Rectal smooth muscle tissue (tissue), 1 donor: ENCODE data around the gene MSI1.

Source experiments
- H3K27ac ChIP-seq: one replicate; pipeline ENCODE4 v1.7.0; 2013; ENCODE audit warnings: low read depth, low read length, inconsistent platforms
- H3K27me3 ChIP-seq: one replicate; pipeline ENCODE4 v1.7.0; 2013; ENCODE audit warnings: low read length; ENCODE audit not compliant: control insufficient read depth, insufficient read depth
- H3K36me3 ChIP-seq: one replicate; pipeline ENCODE4 v1.7.0; 2013; ENCODE audit warnings: low read length; ENCODE audit not compliant: control insufficient read depth, insufficient read depth
- H3K4me1 ChIP-seq: one replicate; pipeline ENCODE4 v1.7.0; 2013; ENCODE audit warnings: low read length; ENCODE audit not compliant: control insufficient read depth, insufficient read depth
- H3K4me3 ChIP-seq: one replicate; pipeline ENCODE4 v1.7.0; 2013; ENCODE audit warnings: low read length
- H3K9ac ChIP-seq: one replicate; pipeline ENCODE4 v1.7.0; 2013; ENCODE audit warnings: low read length

Gene MSI1

GRCh38 chr12:120397824-120398540, 29.0 kb upstream of the MSI1 start:
- H3K9ac ChIP-seq, result no peak overlapping the region
- H3K36me3 ChIP-seq, result no peaks in the 10 kb centered on the region
- H3K27me3 ChIP-seq, result no peaks in the 10 kb centered on the region
- no peaks in the 10 kb centered on the region for H3K4me1 ChIP-seq
- H3K4me3 ChIP-seq, result no peak overlapping the region
- H3K27ac ChIP-seq, result no peak overlapping the region

- Histone ChIP-seq H3K9ac (no peak overlapping the region), H3K27me3 (no peaks in the 10 kb centered on the region), H3K36me3 (no peaks in the 10 kb centered on the region), H3K27ac (no peak overlapping the region), H3K4me1 (no peaks in the 10 kb centered on the region), H3K4me3 (no peak overlapping the region)
These were observed 25.8 kb upstream of the MSI1 start for GRCh38 chr12:120394483-120395367.

- Histone ChIP-seq H3K4me1 (no peaks in the 10 kb centered on the region), H3K27me3 (no peaks in the 10 kb centered on the region), H3K27ac (no peak overlapping the region), H3K36me3 (no peaks in the 10 kb centered on the region), H3K4me3 (no peak overlapping the region), H3K9ac (no peak overlapping the region)
These were observed 21.7 kb upstream of the MSI1 start for GRCh38 chr12:120390540-120391120.

- H3K9ac ChIP-seq, result no peak overlapping the region
- no peak overlapping the region for H3K4me3 ChIP-seq
These were observed 19.9 kb upstream of the MSI1 start for GRCh38 chr12:120388691-120389481.

GRCh38 chr12:120381752-120382419, 12.9 kb upstream of the MSI1 start:
- H3K27me3 ChIP-seq, result no peaks in the 10 kb centered on the region
- H3K4me1 ChIP-seq, result no peaks in the 10 kb centered on the region
- no peak overlapping the region for H3K27ac ChIP-seq
- H3K9ac ChIP-seq, result no peak overlapping the region
- no peak overlapping the region for H3K4me3 ChIP-seq
- no peaks in the 10 kb centered on the region for H3K36me3 ChIP-seq

More at GRCh38 chr12:120388691-120389481, 19.9 kb upstream of the MSI1 start:
- H3K27ac ChIP-seq, result no peak overlapping the region
- H3K27me3 ChIP-seq, result no peaks in the 10 kb centered on the region
- H3K4me1 ChIP-seq, result no peaks in the 10 kb centered on the region
- no peaks in the 10 kb centered on the region for H3K36me3 ChIP-seq

- no peak overlapping the region for H3K27ac ChIP-seq
- no peaks in the 10 kb centered on the region for H3K4me1 ChIP-seq
- no peak overlapping the region for H3K9ac ChIP-seq
- H3K4me3 ChIP-seq, result no peak overlapping the region
- H3K36me3 ChIP-seq, result no peaks in the 10 kb centered on the region
- no peaks in the 10 kb centered on the region for H3K27me3 ChIP-seq
These were observed 9.1 kb upstream of the MSI1 start for GRCh38 chr12:120378036-120378435.

GRCh38 chr12:120377611-120378010, 8.6 kb upstream of the MSI1 start:
- Histone ChIP-seq H3K9ac (no peak overlapping the region), H3K36me3 (no peaks in the 10 kb centered on the region), H3K27ac (no peak overlapping the region), H3K27me3 (no peaks in the 10 kb centered on the region), H3K4me3 (no peak overlapping the region), H3K4me1 (no peaks in the 10 kb centered on the region)

- no peaks in the 10 kb centered on the region for H3K27me3 ChIP-seq
- H3K27ac ChIP-seq, result no peak overlapping the region
- H3K4me3 ChIP-seq, result no peak overlapping the region
- no peaks in the 10 kb centered on the region for H3K4me1 ChIP-seq
- H3K36me3 ChIP-seq, result no peaks in the 10 kb centered on the region
- no peak overlapping the region for H3K9ac ChIP-seq
These were observed 8.1 kb upstream of the MSI1 start for GRCh38 chr12:120376934-120377572.

GRCh38 chr12:120376416-120376815, 7.5 kb upstream of the MSI1 start:
- Histone ChIP-seq H3K27me3 (no peaks in the 10 kb centered on the region), H3K9ac (no peak overlapping the region), H3K4me3 (no peak overlapping the region), H3K27ac (no peak overlapping the region), H3K4me1 (no peaks in the 10 kb centered on the region), H3K36me3 (no peaks in the 10 kb centered on the region)

GRCh38 chr12:120376009-120376408, 7.0 kb upstream of the MSI1 start:
- no peaks in the 10 kb centered on the region for H3K36me3 ChIP-seq
- H3K4me1 ChIP-seq, result no peaks in the 10 kb centered on the region
- H3K27me3 ChIP-seq, result peaks cover 1% of the 10 kb centered on the region
- H3K9ac ChIP-seq, result no peak overlapping the region
- H3K4me3 ChIP-seq, result no peak overlapping the region
- no peak overlapping the region for H3K27ac ChIP-seq

GRCh38 chr12:120373683-120374082, 4.7 kb upstream of the MSI1 start:
- Histone ChIP-seq H3K4me1 (no peaks in the 10 kb centered on the region), H3K9ac (no peak overlapping the region), H3K27me3 (peaks cover 12% of the 10 kb centered on the region), H3K36me3 (no peaks in the 10 kb centered on the region), H3K27ac (no peak overlapping the region), H3K4me3 (no peak overlapping the region)
